ENCODE data around the gene NEDD4.
"Not testable (repeated sequence)": the region's sequence is repeated elsewhere in the genome, so short reads cannot be mapped to it uniquely, and the experiment has no call there.

The NEDD4 gene

DNA sequence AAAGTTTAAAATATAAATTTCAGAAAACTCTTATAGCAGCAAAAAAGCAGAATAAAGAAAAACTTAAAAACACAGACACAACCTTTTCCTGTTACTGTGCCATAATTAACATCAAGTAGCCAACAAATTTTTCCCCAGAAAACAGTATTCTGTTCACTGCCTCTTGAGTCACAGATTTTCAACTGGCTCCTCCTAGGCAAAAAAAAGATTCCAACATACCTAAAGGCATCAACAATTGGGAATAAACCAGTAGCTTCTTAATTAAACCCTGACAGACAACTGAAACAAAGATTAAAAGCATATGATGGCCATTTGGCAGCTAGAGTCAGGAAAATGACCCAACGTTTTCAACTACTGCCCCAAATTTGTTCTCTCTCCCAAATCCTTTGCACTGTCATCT is 10.9 kb upstream of the NEDD4 start:
- DNase-seq (ENCODE audit: low spot score) = not testable (repeated sequence)

DNA sequence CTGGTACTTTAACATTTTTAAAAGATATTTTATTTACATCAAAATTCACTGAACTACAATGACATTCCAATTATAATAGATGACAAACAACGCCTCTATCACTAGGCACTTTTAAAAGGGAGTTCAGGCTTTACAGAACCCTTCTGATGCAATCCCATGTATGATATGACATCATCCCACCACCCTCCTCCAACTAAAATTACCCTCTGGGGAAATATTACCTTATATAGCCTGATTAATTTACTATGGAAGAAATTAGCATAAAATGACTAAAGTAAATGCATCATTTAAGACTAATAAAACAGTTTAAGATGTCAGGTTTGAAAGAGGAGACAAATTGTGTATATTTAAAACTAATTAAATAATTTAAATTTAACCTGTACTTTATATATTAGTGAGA is 10.4 kb upstream of the NEDD4 start:
- not testable (repeated sequence) for DNase-seq (ENCODE audit: low spot score)

DNA sequence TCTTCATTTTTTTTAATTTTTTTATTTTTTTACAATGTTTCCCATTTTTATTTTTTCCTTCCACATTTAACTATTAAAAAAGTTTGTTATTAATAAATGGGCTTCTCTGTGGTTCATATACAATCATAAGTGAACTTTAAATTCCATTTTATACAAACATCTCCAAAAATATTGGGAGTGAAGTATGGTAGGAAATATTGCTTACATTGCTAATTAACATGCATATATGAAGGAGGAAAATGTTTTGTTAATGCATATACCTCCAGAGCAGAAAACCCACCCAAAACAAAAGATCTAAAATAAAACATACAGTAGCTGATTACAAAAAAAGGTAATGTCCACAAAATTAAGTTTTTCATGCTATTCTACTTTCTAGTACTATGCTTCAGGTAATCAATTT is 9.9 kb upstream of the NEDD4 start:
- not testable (repeated sequence) for DNase-seq (ENCODE audit: low spot score)

DNA sequence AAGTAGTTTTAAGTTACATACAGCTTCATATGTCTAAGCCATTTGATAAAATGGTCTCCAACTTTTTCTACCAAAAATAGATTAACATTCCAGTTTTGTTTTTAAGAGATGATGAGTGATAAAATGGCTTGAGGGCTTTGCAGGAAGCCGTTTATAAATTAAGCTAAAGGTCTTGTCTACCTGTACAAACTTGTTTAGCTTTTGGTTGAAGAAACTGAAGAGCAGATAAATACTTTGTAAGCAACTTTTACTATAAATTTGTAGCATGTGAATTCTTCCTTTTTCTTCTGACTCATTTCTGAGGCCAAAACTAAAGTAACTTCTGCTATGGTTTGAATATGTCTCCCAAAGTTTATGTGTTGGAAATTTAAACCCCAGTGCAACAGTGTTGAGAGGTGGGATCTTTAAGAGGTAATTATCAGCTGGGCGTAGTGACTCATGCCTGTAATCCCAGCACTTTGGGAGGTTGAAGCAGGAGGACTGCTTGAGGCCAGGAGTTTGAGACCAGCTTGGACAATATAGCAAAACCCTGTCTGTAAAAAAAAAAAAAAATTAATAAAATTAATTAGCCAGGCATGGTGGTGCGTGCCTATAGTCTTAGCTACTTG is 8.2 kb upstream of the NEDD4 start:
- no peak for DNase-seq (ENCODE audit: low spot score)

DNA sequence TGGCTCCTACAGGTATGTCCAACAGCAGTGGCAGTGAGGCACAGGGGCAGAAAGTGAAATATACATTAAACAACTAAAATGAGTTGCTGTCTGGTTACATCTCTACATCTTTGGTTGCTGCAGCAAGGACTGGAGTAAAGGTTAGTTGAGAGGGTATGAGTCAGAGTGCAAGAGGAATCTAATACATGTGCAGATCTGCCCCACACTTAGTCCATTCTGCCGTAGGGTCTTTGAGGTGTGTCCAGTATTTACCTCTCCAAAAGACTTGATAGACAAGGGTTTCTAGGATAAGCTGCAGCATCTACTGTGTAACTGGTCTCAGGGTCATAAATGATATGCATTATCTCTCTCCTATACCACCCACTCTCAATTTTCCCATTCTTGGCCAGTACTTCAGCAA is 6.2 kb upstream of the NEDD4 start:
- no peak for DNase-seq (ENCODE audit: low spot score)

DNA sequence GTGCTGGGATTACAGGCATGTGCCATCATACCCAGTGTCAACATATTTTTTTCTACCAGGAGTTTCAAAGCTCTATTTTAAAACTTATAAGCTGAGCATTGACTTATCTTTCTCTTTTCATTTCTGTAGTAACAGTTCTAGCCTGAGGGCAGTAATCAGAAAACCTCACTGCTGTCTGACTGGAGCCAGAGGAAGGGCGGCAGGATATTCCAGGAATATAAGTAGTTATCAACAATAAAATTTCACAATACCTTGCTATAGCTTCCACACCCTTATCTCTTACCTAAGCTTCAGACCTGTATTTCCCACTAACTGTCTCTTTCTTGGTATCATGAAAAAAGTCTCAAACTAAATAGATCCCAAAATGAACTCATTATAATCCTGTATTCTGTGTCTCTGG is 5.1 kb upstream of the NEDD4 start:
- no peak for DNase-seq (ENCODE audit: low spot score)

DNA sequence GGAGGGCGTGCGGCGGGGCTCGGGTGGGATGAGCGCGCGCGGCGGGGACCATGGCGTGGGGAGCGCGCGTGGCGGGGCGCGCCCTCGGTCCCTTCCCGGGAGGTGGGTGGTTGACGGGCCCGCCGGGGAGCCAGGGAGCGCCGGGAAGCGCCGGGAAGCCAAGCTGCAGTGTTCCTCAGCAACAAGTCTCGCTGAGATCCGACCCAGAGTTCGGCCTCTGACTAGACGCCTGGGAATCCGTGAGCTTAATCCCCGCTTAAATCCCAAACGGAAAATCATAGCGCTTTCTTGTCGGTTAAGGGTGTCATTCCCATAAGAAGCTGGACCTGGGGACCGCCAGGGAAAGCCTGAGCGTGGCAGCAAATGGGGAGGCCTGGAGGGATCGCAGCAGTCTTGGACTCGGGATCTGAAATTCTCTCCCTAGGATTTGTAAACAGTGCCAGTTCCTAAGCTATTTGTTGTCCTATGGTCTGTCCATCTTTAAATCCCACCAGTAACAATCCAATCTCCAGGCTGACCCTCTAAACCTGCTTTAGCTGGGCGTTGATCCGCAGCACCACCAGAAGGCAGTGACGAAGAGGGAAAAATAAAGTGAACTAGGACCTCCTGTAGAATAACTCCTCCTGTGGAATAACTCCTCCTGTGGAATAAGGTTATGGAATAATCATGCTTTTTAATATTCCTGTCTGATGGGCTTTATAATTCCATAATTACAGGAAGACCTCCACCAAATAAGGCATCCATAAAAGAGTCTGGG is 570 bp upstream of the NEDD4 start:
- DNase-seq (ENCODE audit: low spot score) = peak; percentile 23

DNA sequence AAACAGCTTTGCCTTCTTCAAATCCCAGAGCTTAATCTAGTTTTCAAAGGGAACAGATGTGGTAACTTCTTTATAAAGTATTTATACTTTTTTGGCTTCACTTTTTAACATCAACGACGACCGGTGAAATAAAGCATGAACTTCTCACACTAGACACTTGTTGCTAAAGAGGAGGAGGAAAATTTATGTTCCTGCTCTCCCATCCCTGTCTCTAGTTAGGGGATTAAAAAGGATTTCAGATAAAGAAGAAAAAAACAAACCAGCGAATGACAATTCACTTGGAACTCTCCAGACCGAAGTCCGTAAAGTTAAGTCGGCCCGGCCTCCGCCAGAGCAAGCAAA is 672 bp downstream of the NEDD4 start:
- no peak for DNase-seq (ENCODE audit: low spot score)

DNA sequence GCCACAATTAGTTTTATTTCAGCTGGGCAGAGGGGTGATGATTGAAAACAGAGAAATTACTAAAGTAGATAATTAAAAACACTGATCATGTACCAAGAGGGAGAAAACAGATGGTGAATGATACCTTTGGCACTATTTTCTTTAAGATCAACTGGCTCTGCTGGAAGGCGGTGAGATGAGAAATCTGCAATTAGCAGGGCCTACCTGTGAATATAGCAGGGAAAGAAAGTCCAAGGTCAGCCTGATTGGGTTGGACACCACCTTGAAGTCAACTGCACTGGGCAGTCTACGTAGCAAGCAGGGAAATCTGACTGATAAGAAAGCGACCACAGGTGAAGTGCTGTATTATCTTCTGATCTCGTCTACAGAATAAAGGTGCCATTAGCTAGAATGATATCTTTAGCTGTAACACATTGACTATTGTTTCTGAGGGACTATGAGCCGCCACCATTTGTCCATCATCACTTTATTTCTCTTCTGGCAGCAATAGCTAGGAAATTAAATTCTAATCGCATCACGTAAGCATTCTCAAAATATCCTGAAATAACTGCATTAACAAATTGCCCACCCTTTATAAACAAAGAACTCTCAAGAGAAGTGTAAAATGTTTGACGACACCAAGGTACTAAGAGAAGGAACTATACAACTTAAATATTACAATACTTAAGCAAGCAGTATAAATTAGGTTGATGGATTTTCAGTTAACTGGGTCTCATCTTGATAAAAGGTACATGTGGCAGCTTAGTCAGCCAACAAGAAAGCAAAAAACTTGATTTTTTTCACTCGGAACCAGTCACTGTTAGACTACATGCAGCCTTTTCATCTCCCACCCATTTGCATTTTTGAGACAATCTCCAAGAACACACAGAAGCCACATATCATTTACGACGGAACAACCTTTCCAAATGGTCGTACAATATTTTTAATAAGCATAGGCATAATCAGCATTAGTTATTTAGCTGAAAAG is 1.3 kb downstream of the NEDD4 start:
- no peak for DNase-seq (ENCODE audit: low spot score)

DNA sequence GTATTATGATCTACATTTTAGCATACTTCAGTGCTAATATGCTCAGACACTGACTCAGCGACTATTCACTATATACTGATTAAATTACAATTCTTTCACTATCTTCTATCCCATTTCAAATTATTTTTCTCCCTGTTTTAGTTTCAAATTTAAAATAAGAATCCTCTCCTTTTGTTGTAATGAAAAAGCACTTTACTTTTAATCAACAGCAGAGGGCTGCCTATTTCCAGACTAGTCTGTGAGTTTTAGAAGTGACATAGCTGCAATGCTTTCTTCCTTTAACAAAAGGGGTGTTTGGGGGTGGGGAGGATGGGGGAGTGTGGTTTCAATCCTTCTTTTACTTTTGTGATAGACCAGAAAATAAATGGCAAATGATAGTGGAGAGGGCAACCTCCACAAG is 2.4 kb downstream of the NEDD4 start:
- no peak for DNase-seq (ENCODE audit: low spot score)

DNA sequence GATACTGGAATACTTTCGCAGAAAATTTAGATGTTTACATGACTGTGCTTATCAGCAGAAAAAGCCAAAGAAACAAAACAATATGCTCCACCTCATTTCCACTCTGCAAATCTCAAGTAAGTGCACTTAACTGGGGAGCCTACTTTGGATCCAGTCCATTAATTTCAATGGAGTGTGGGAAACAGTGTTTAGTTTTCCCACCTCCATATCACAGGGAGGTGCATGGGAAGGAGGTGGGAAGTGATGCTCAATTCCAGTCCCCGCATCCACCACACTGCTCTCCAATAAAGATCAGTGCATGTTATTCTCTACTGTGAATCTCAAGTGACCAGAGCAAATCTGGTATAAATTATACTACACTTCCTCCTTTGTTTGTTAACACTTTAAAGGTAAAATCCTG is 2.9 kb downstream of the NEDD4 start:
- no peak for DNase-seq (ENCODE audit: low spot score)

DNA sequence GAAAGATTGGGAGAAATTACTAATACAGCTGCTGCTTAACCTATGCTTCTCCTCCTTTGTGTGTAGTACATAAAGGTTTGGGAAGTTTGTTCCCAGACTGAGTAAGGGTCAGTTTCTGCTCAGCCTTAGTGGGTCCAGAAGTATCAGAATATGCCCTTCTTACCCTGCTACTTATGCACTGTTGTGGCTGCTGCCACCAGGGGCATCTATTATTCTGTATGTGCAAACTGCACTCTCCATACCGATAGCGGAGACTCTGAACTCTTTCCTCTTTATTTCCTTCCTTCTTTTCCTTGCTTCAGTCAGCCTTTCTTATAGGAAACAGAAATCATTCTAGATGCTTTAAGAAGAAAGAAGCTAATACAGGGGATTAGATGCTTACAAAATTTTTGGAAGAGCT is 4.0 kb downstream of the NEDD4 start:
- DNase-seq (ENCODE audit: low spot score) = no peak

DNA sequence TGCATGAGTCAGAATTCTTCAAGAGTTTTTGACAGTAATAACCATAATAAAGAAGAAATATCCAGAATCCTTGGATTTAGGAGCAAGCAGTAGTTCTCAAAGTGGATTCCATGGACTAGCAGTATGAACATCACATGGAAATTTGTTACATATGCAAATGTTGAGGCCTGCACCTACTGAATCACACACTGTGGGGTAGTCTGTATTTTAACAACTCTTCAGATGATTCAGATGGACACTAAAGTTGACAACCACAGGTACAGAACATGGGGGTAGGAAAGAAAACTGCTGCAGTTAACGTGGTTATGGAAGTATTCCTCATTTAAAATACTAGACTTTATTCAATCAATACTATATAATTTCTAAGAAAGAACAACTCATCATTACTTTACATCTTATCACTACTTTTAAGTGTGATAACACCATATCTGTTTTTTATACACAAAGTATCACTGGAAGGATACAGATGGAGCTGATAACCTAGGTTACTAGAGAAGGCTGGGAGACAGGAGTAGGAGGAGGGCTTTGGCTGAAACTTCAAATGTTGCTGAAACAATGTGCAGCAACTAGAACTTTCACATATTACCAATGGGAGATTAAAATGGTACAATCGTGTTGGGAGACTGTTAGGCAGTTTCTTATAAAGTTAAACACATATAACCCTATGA is 11.7 kb downstream of the NEDD4 start:
- no peak for DNase-seq (ENCODE audit: low spot score)

DNA sequence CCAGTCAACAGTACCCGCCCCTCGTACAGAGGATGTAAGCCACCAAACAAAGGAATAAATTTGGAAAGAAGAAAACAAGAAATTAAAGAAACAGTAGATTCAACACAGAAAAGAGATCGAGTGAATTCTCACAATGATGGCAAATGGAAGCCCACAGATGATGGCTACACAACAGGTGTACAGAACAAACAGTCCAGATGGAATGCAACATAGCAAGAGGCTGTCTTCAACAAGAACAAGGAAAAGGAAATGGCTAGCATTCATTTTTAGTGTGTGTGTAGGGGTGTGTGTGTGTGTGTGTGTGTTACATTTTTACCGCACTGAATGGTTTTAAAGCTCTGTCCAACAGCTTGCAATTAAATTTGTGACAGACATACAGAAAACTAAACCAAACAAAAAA is 12.9 kb downstream of the NEDD4 start:
- no peak for DNase-seq (ENCODE audit: low spot score)

DNA sequence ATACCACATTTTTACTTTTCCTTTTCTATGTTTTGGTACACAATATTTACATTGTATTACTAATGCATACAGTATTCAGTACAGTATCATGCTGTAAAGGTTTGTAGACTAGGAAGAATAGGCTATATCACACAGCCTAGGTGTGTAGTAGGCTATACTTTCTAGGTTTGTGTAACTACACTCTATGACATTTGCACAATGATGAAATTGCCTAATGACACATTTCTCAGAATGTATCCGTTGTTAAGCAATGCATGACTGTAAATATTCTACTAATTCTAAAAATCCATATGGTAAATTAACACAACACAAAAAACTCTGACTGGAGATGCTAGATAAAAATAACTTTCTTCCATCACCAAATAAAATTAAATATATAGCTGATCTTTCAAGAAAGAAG is 16.2 kb downstream of the NEDD4 start:
- DNase-seq (ENCODE audit: low spot score) = no peak

DNA sequence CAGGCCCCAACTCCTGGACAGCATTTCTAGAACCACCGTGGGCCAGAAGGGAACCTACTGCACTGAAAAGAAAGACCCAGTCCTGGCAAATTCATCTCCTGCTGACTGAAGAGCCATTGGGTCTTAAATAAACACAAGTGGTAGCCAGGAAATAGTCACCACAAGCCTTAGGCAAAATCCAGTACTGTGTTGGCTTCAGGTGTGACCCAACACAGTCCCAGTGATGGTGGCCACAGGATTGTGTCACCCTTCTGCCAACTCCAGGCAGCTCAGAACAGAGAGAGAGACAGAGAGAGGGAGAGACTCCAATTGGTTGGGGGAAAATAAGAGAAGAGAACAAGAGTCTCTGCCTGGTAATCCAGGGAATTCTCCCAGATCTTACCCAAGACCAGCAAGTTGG is 23.1 kb downstream of the NEDD4 start:
- no peak for DNase-seq (ENCODE audit: low spot score)

DNA sequence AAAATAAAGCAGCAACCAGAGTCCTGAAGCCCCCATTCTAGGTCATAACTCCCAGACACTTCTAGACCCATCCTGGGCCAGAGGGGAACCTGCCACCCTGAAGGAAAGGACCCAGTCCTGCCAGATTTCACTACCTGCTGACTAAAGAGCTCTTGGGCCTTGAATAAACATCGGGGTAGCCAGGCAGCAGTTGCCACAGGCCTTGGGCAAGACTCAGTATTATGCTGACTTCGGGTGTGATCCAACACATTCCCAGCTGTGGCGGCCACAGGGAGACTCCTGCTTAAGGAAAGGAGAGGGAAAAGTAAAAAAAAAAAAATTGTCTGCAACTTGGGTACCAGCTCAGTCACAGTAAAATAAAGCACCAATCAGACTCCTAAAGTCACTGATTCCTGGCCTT is 23.8 kb downstream of the NEDD4 start:
- DNase-seq (ENCODE audit: low spot score) = no peak

DNA sequence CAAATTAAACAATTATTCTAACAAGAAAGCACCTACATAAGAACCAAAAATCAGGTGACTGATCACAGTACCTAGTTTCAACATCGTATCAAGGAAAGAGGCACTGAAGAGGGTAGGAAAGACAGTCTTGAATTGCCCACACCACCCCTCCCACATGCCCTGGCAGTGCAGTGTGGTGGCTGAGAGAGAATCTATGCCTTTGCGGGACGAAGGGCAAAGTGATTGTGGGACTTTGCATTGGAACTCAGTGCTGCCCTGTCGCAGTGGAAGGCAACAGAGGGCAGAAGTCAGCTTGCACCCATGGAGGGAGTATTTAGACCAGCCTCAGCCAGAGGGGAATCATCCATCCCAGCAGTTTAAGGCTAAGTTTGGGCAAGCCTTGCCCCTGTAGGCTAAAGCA is 24.5 kb downstream of the NEDD4 start:
- no peak for DNase-seq (ENCODE audit: low spot score)

DNA sequence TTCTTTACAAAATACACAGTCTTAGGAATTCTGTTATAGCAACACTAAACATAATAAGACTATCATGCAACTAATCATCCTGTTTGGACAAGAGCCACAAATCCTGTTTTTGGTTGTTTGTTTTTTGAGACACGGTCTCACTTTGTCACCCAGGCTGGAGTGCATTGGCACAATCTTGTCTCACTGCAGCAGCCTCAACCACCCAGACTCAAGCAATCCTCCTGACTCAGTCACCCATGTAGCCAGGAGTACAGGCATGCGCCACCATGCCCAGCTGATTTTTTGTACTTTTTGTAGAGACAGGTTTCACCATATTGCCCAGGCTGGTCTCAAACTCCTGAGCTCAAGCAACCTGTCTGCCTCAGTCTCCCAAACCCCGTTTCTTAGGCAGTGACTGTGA is 28.3 kb downstream of the NEDD4 start:
- DNase-seq (ENCODE audit: low spot score) = no peak

DNA sequence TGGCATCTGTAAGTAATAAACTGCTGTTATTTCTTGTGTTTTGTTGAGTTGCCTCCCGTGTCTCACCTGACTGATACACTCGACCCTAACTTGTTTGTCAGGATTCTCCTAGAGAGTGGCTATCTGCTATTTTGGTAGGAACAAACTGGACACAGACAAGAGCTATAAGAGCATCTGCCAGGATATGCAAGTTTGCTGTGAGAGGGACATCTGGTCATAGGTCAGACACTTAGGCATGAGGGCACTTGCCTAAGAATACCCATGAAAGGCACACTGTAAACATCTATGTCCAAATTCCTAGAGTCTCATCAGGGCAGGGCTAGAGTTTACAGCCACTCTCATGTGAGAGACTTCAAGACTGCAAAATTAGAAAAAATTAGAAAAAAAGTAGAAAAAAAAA is 32.5 kb downstream of the NEDD4 start:
- no peak for DNase-seq (ENCODE audit: low spot score)

DNA sequence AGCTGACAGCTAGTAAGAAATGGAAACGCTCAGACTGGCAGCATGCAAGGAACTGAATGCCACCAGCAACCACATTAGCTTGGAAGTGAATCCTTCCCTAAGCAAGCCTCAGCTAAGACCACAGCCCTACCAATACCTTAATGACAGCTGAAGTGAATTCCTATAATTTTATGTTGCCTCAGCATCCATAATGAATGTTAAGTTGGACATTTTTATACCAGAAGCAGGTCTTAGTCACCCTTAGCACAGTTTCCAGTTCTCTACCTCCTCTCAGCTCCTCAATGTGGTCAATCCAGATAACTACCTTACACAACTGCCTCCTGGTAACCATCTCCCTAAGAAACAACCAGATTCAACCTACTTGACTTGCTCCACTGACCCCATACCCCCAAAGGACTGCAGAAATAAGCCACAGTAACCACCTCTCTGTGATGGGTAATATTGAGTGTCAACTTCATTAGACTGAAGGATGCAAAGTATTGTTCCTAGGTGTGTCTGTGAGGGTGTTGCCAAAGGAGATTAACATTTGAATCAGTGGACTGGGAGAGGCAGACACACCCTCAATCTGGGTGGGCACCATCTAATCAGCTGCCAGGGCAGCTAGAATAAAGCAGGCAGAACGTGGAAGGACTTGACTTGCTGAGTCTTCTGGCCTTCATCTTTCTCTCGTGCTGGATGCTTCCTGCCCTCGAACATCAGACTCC is 33.5 kb downstream of the NEDD4 start:
- no peak for DNase-seq (ENCODE audit: low spot score)

DNA sequence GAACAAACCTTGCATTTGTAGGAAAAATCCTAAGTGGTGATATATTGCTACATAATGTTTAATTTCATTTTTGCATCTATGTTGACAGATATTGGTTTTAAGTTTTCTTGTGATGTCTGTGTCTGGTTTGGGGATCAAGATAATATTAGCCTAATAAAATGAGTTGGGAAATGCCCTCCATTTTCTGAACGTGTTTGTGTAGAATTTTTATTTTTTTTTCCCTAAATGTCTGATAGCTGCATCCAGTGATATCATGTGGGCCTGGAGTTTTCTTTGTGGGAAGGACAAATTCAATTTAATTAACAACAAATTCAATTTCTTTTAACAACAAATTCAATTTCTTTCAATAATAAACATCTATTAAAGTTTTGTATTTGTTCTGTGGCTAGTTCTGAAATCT is 35.1 kb downstream of the NEDD4 start:
- no peak for DNase-seq (ENCODE audit: low spot score)
